ENCODE results near the gene DNASE1L2.

GRCh38 chr16:2235234-2235651 lies 1.0 kb upstream of the DNASE1L2 start:
- TF ChIP-seq EZH2phosphoT487 (IDR thresholded peaks at IDR 0.05; ENCODE audit: borderline replicate concordance, low read depth, low read length) (no peak), CTCF (conservative IDR thresholded peaks at IDR 0.05; ENCODE audit: low read length) (no peak)

All from OCI-LY7 (cell line).